Endothelial cell (in vitro differentiated cells): ENCODE measurements around the gene KANSL1L. TPM values are rescaled to one million over a fixed set of nuclear protein-coding genes. Genes with fewer than 3 reads are reported as not detected.

ENCODE experiments used
- DNase-seq: peaks from one replicate; pipeline ENCODE4 v3.0.0; 2021; ENCODE audit warnings: low spot score
- H3K27ac Mint-ChIP-seq: one replicate; pipeline ENCODE4 v1.8.0; 2021; ENCODE audit warnings: mixed read lengths, inconsistent platforms; ENCODE audit not compliant: unreplicated experiment
- H3K27me3 Mint-ChIP-seq: one replicate; pipeline ENCODE4 v1.8.0; 2021; ENCODE audit warnings: mild to moderate bottlenecking, moderate library complexity, mixed read lengths, inconsistent platforms; ENCODE audit not compliant: unreplicated experiment
- H3K36me3 Mint-ChIP-seq: one replicate; pipeline ENCODE4 v1.8.0; 2021; ENCODE audit warnings: mild to moderate bottlenecking, low read depth, mixed read lengths, inconsistent platforms; ENCODE audit not compliant: unreplicated experiment
- H3K4me1 Mint-ChIP-seq: one replicate; pipeline ENCODE4 v1.8.0; 2021; ENCODE audit warnings: mild to moderate bottlenecking, mixed read lengths, inconsistent platforms; ENCODE audit not compliant: unreplicated experiment
- H3K4me3 Mint-ChIP-seq: one replicate; pipeline ENCODE4 v1.8.0; 2021; ENCODE audit warnings: mild to moderate bottlenecking, mixed read lengths, inconsistent platforms; ENCODE audit not compliant: unreplicated experiment
- H3K9me3 Mint-ChIP-seq: one replicate; pipeline ENCODE4 v1.8.0; 2021; ENCODE audit warnings: mixed read lengths, inconsistent platforms; ENCODE audit not compliant: unreplicated experiment
- CTCF ChIP-seq: fragments of 200-600 bp; sonication (generic); IDR thresholded peaks from one replicate; pipeline ENCODE4 v1.5.0; 2021; ENCODE audit warnings: antibody characterized with exemption; ENCODE audit not compliant: unreplicated experiment
- total RNA-seq: library from RNA; stranded (reverse); fragmentation: NEBNext Ultra II Directional; extraction: Animal tissue kit (Norgen Biotek cat#: 25700); gene quantifications from one replicate; pipeline ENCODE4 v1.2.1, GENCODE V29; 2021; ENCODE audit not compliant: unreplicated experiment

The KANSL1L gene
- total RNA-seq, 1 donor from 2014 or later, result 13.0 TPM

- peaks cover 17% of the 10 kb centered on the region for H3K4me1 Mint-ChIP-seq
- no peaks in the 10 kb centered on the region for H3K9me3 Mint-ChIP-seq
- DNase-seq, result no peak
- no peak for TF ChIP-seq CTCF
- no peaks in the 10 kb centered on the region for H3K27me3 Mint-ChIP-seq
- H3K27ac Mint-ChIP-seq, result no peak overlapping the region
- no peak overlapping the region for H3K4me3 Mint-ChIP-seq
- H3K36me3 Mint-ChIP-seq, result peaks cover 19% of the 10 kb centered on the region
Measured at GRCh38 chr2:210009126-210009525, 162.1 kb downstream of the KANSL1L start.

GRCh38 chr2:210007895-210008294 lies 163.3 kb downstream of the KANSL1L start:
- no peaks in the 10 kb centered on the region for H3K27me3 Mint-ChIP-seq
- no peak overlapping the region for H3K4me3 Mint-ChIP-seq
- no peak overlapping the region for H3K27ac Mint-ChIP-seq
- no peaks in the 10 kb centered on the region for H3K9me3 Mint-ChIP-seq
- peaks cover 19% of the 10 kb centered on the region for H3K36me3 Mint-ChIP-seq
- no peak for TF ChIP-seq CTCF
- H3K4me1 Mint-ChIP-seq, result peaks cover 19% of the 10 kb centered on the region
- DNase-seq, result no peak

- Mint-ChIP-seq H3K9me3 (no peaks in the 10 kb centered on the region), H3K4me3 (no peak overlapping the region), H3K27me3 (peaks cover 1% of the 10 kb centered on the region), H3K27ac (no peak overlapping the region), H3K36me3 (peaks cover 8% of the 10 kb centered on the region), H3K4me1 (peaks cover 16% of the 10 kb centered on the region)
- DNase-seq, result no peak
- no peak for TF ChIP-seq CTCF
Measured at GRCh38 chr2:210004881-210005280, 166.3 kb downstream of the KANSL1L start.

- H3K36me3 Mint-ChIP-seq, result peaks cover 6% of the 10 kb centered on the region
- peaks cover 16% of the 10 kb centered on the region for H3K4me1 Mint-ChIP-seq
- DNase-seq, result no peak
- no peak overlapping the region for H3K27ac Mint-ChIP-seq
- H3K27me3 Mint-ChIP-seq, result peaks cover 1% of the 10 kb centered on the region
- H3K4me3 Mint-ChIP-seq, result peak overlapping the region; percentile 98
- no peak for TF ChIP-seq CTCF
- no peaks in the 10 kb centered on the region for H3K9me3 Mint-ChIP-seq
Measured at GRCh38 chr2:210003359-210003758, 167.8 kb downstream of the KANSL1L start.

- TF ChIP-seq CTCF, result no peak
- peak within 1 kb of the TSS; percentile 98 for H3K4me3 Mint-ChIP-seq
- peaks cover 16% of the 10 kb centered on the region for H3K4me1 Mint-ChIP-seq
- H3K36me3 Mint-ChIP-seq, result peaks cover 2% of the 10 kb centered on the region
- peaks cover 1% of the 10 kb centered on the region for H3K27me3 Mint-ChIP-seq
- H3K27ac Mint-ChIP-seq, result peak within 1 kb of the TSS; percentile 87
- no peaks in the 10 kb centered on the region for H3K9me3 Mint-ChIP-seq
- DNase-seq, result peak; percentile 94
Measured at GRCh38 chr2:210002158-210003157, 168.8 kb downstream of the KANSL1L start, which contains the start of gene RPE. Gene RPE, plus strand, starts transcription at chr2:210002638. Its CDS starts 24 bp downstream, at chr2:210002662.
